Panc1 (cell line): ENCODE measurements around the gene SUGP1. TPM values are rescaled to one million over a fixed set of nuclear protein-coding genes. Genes with fewer than 3 reads are reported as not detected.

Source experiments
- ATAC-seq: fragments of 200-7000 bp; cut with Tn5 transposase; 2 replicates; pipeline ENCODE4 v1.9.1; 2020; ENCODE audit warnings: mild to moderate bottlenecking, moderate library complexity
- BruUV-seq: library from RNA; stranded (reverse); fragments of 400-500 nt; replicated peaks from 2 replicates; lab custom pipeline; 2021; lab: Mats Ljungman, UMichigan
- CTCF ChIA-PET: fragments of 300-600 bp; sonication (Branson Sonifier 250); formaldehyde crosslinking; loops from one replicate; lab custom pipeline; 2022; ENCODE audit warnings: antibody characterized with exemption; lab: Charles Lee
- POLR2A ChIA-PET: fragments of 300-600 bp; sonication (Branson Sonifier 250); formaldehyde crosslinking; loops from one replicate; lab custom pipeline; 2022; ENCODE audit warnings: antibody characterized with exemption; lab: Charles Lee
- DNase-seq: peaks from one replicate; pipeline ENCODE4 v3.0.0-alpha.2; 2010; ENCODE audit warnings: low read depth, low spot score
- H3K27ac ChIP-seq: 2 replicates; pipeline ENCODE4 v1.5.1; 2011; ENCODE audit warnings: mild to moderate bottlenecking, low read length, inconsistent platforms
- H3K27me3 ChIP-seq: fragments of 200-500 bp; sonication (Bioruptor generic); 2 replicates; pipeline ENCODE4 v1.6.0; 2014; ENCODE audit warnings: low read length, inconsistent platforms; ENCODE audit not compliant: control insufficient read depth, insufficient read depth
- H3K36me3 ChIP-seq: fragments of 200-500 bp; sonication (Bioruptor generic); 2 replicates; pipeline ENCODE4 v1.5.1; 2014; ENCODE audit warnings: inconsistent platforms, mild to moderate bottlenecking, low read length, moderate library complexity; ENCODE audit not compliant: control insufficient read depth, insufficient read depth
- H3K4me1 ChIP-seq: 2 replicates; pipeline ENCODE4 v1.5.1; 2011; ENCODE audit warnings: inconsistent platforms, mild to moderate bottlenecking, low read length, moderate library complexity; ENCODE audit not compliant: control insufficient read depth, insufficient read depth
- H3K4me3 ChIP-seq, 2 experiments: 2 replicates each; pipeline ENCODE4 v1.5.1; 2011 to 2012; ENCODE audit warnings: low read depth in 2 of 2, low read length in 2 of 2, mild to moderate bottlenecking in 2 of 2, inconsistent platforms in 1 of 2, moderate library complexity in 1 of 2
- H3K9me3 ChIP-seq: fragments of 200-500 bp; sonication (Bioruptor generic); 2 replicates; pipeline ENCODE4 v1.5.1; 2014; ENCODE audit warnings: low read depth, mild to moderate bottlenecking, inconsistent platforms, low read length, moderate library complexity; ENCODE audit not compliant: control insufficient read depth, insufficient read depth
- CTCF ChIP-seq: fragments of 450-650 bp; IDR thresholded peaks from 2 replicates; pipeline ENCODE4 v1.5.1; 2017; ENCODE audit warnings: mild to moderate bottlenecking
- POLR2AphosphoS5 ChIP-seq: IDR thresholded peaks from 2 replicates; pipeline ENCODE4 v1.6.1; 2012; ENCODE audit warnings: mild to moderate bottlenecking, low read depth, low read length, moderate library complexity
- REST ChIP-seq, 2 experiments: IDR thresholded peaks; 2 replicates each; pipeline ENCODE4 v1.6.1; 2011 to 2012; ENCODE audit warnings: low read depth in 2 of 2, control low read depth in 1 of 2, low read length in 1 of 2, mild to moderate bottlenecking in 1 of 2, moderate library complexity in 1 of 2; ENCODE audit not compliant: insufficient read depth in 1 of 2
- SIN3A ChIP-seq: IDR thresholded peaks from 2 replicates; pipeline ENCODE4 v1.6.1; 2012; ENCODE audit warnings: low read depth, mild to moderate bottlenecking, low read length, moderate library complexity, borderline replicate concordance; ENCODE audit not compliant: insufficient read depth
- TCF7L2 ChIP-seq: IDR thresholded peaks from 2 replicates; pipeline ENCODE4 v1.6.1; 2011; ENCODE audit warnings: mild to moderate bottlenecking, low read depth, low read length, inconsistent platforms
- in situ Hi-C: cut with HindIII; loops from 2 replicates; pipeline ENCODE4 v1.10.0; 2016; ENCODE audit warnings: low sequenced_read_pairs, low pct_unique_long_range_greater_than_20kb
- intact Hi-C: fragments of 100-400 bp; cut with micrococcal nuclease; formaldehyde crosslinking; loops from one replicate; pipeline ENCODE4 v1.10.0; 2022; ENCODE audit not compliant: unreplicated experiment
- total RNA-seq: library from RNA; stranded (reverse); gene quantifications from one replicate; pipeline ENCODE4 v1.2.1, GENCODE V29; 2021; ENCODE audit not compliant: unreplicated experiment

SUGP1 gene
- total RNA-seq, 1 experiment from 2014 or later, result 41.5 TPM

GRCh38 chr19:19366434-19367396 is 46.4 kb upstream of the SUGP1 start:
- CTCF ChIA-PET, result interaction anchor here (0.6 kb wide), 1 partner anchor 13 kb away, joined by 3 read pairs; no protein-coding TSS in a partner anchor
- in situ Hi-C loops, result no loop called here
- Histone ChIP-seq H3K27me3 (no peaks in the 10 kb centered on the region), H3K4me3 (peak overlapping the region in 1 of 2 experiments; percentile 11; a peak in 1 of 4 replicates), H3K27ac (peak overlapping the region; percentile 34; the same call in 1 of the 2 replicates), H3K9me3 (no peaks in the 10 kb centered on the region), H3K4me1 (no peaks in the 10 kb centered on the region), H3K36me3 (no peaks in the 10 kb centered on the region)
- no TSS peak for BruUV-seq
- TF ChIP-seq CTCF (peak; percentile 92), REST (IDR thresholded peaks at IDR 0.05; ENCODE audit: insufficient read depth in 1 of 2, low read depth in 2 of 2, low read length in 1 of 2) (no peak)
- DNase-seq (no peak), ATAC-seq (peak; percentile 93)
- POLR2A ChIA-PET, result no interaction called here
- intact Hi-C loops, result loop anchor here (5.0 kb wide), 1 partner anchor 121 kb away; no protein-coding TSS in a partner anchor

- Histone ChIP-seq H3K4me3 (no peak overlapping the region), H3K9me3 (no peaks in the 10 kb centered on the region), H3K27ac (no peak overlapping the region), H3K36me3 (no peaks in the 10 kb centered on the region), H3K27me3 (no peaks in the 10 kb centered on the region), H3K4me1 (no peaks in the 10 kb centered on the region)
- CTCF ChIA-PET, result interaction anchor here (0.7 to 1.2 kb wide), 2 partner anchors 20 to 215 kb away, joined by 6 to 7 read pairs; no protein-coding TSS in a partner anchor
- no TSS peak for BruUV-seq
- in situ Hi-C loops (no loop called here), intact Hi-C loops (no loop called here)
- DNase-seq (no peak), ATAC-seq (no peak)
- TF ChIP-seq TCF7L2 (no peak), REST (IDR thresholded peaks at IDR 0.05; ENCODE audit: insufficient read depth in 1 of 2, low read depth in 2 of 2, low read length in 1 of 2) (no peak), SIN3A (no peak), POLR2AphosphoS5 (no peak), CTCF (no peak)
- POLR2A ChIA-PET, result no interaction called here
Observed at GRCh38 chr19:19362075-19362474, 41.8 kb upstream of the SUGP1 start.
